Panc1 (cell line): ENCODE measurements around the gene IFT122.

ENCODE experiments used
- CTCF ChIP-seq: fragments of 450-650 bp; IDR thresholded peaks from 2 replicates; pipeline ENCODE4 v1.5.1; 2017; ENCODE audit warnings: mild to moderate bottlenecking
- POLR2AphosphoS5 ChIP-seq: IDR thresholded peaks from 2 replicates; pipeline ENCODE4 v1.6.1; 2012; ENCODE audit warnings: mild to moderate bottlenecking, low read depth, low read length, moderate library complexity
- SIN3A ChIP-seq: IDR thresholded peaks from 2 replicates; pipeline ENCODE4 v1.6.1; 2012; ENCODE audit warnings: low read depth, mild to moderate bottlenecking, low read length, moderate library complexity, borderline replicate concordance; ENCODE audit not compliant: insufficient read depth

GRCh38 chr3:129460572-129460971 is 20.5 kb downstream of the IFT122 start:
- no peak for TF ChIP-seq POLR2AphosphoS5
- TF ChIP-seq CTCF: no peak
- TF ChIP-seq SIN3A: no peak
